ENCODE data around the gene UBQLN4. TPM values are rescaled to one million over a fixed set of nuclear protein-coding genes. Genes with fewer than 3 reads are reported as not detected.

Gene UBQLN4
- 35.8 and 38.4 TPM in 2 replicates for total RNA-seq (2014; rRNA removed; shearing (Covaris generic))

DNA sequence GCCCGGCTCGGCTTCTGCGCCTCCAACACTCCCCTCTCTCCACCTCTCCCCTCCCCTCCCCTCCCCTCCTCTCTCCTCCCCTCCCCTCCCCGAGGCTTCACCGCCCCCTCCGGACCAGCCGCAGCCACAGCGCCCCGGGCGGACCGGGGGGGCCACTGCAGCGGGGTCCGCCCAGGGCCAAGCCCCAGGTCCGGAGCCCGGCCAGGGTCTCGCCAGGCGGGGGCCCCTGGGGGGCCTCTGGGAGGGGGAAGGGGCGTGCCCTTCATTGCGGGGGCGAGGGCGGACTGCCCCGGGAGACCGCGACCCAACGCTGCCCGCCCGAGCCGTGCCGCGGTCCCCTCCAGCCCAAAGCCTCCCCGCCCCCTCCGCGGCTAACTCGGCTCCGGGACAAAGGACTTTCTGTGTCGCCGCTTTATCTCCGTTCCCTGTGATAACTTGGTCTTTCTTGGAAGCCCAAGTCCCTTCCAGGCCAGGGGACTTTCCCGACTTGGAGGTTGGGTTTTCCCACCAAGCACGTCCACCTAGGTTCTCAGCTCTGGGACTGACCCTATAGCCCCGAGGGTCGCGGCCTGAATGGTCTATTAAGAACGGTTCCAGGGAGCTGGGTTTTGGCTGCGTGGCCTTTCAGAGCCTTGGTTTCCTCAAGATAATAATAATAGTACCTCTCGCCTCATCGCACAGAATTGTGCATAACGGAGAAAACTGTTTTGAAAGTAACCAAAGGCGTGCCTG, at the start of gene UBQLN4:
Gene UBQLN4, minus strand, starts transcription at position 31 of the 732 bp plus-strand sequence. CDS start 97 bp downstream, outside the sequence.

GRCh38 chr1:156082309-156083091, 28.9 kb upstream of the UBQLN4 start, which contains the start of gene MEX3A:
TSS of gene MEX3A (minus strand) at chr1:156082465. CDS start at chr1:156081998, 467 bp downstream.

DNA sequence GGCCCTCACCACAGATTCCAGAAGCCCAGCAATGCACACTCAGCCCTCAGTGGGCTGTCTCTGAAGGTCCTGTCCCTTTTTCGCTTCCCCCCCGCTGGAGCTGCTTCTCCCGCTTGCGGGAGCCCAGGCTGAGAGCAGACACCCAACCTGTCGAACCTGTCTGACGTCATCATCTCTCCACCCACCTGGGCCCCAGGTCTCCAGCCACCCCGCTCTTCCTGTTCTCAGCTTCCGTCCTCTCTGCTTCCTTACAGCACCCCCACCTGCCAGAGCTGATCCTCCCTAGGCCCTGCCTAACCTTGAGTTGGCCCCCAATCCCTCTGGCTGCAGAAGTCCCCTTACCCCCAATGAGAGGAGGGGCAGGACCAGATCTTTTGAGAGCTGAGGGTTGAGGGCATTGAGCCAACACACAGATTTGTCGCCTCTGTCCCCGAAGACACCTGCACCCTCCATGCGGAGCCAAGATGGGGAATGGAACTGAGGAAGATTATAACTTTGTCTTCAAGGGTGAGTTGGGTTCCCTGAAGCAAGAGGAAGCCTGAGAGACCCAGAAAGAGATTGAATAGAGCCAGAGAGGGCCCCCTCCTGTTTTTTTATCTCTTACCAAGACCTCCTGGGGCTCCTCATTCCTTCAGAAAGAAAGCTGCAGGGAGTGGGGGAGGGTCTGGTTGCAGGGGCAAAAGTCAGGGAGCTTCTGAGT, 7.5 kb upstream of the UBQLN4 start, which contains the start of gene RAB25:
Gene RAB25, plus strand, starts transcription at position 224 of the 700 bp plus-strand sequence. Its CDS starts 241 bp downstream, at position 465.

DNA sequence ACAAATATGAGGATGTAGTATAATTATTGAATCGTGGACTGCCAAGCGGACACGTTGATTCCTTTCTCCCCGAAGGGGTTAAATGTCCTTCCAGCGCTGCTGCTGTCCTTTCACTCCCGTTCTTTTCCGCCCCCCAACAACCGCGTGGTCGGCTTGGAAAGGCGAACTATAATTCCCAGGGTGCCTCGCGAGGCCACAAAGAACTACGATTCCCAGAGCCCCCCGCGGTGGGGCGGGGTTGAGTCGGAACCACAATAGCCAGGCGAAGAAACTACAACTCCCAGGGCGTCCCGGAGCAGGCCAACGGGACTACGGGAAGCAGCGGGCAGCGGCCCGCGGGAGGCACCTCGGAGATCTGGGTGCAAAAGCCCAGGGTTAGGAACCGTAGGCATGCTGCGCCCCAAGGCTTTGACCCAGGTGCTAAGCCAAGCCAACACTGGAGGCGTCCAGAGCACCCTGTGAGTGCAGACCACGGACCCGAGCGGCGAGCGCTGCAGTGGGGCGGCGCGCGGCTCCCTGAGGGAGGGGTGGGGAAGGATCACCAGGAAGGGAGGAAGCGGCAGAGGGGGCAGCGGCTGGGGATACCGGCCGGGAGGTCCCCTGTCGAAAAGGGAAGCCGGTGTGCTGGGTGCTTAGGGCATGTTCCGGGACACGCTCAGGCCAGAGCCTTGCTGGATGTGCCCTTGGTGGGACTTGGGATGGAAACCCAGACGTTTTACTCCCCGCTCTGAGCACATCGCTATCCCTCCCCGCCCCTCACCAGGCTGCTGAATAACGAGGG, 1.1 kb upstream of the UBQLN4 start, which contains the start of gene LAMTOR2:
Gene LAMTOR2, plus strand, starts transcription at position 283 of the 781 bp plus-strand sequence. Its CDS starts 108 bp downstream, at position 391.

GRCh38 chr1:156020293-156021092, 33.1 kb downstream of the UBQLN4 start, which contains the start of gene SSR2:
TSS of gene SSR2 (minus strand) at chr1:156020951. CDS start at chr1:156020167, 784 bp downstream.

Other genes starting within 250 kb of the UBQLN4 start
- gene GON4L, start 196.6 kb downstream of the UBQLN4 start, total RNA-seq (2014; rRNA removed; shearing (Covaris generic)): 32.1 and 35.3 TPM in 2 replicates
- 18.9 and 20.1 TPM in 2 replicates for gene SYT11, start 194.2 kb downstream of the UBQLN4 start, total RNA-seq (2014; rRNA removed; shearing (Covaris generic))
- gene RIT1, start 142.4 kb downstream of the UBQLN4 start, total RNA-seq (2014; rRNA removed; shearing (Covaris generic)): 19.9 and 22.4 TPM in 2 replicates
- gene KHDC4, start 119.4 kb downstream of the UBQLN4 start, total RNA-seq (2014; rRNA removed; shearing (Covaris generic)): 72.3 and 110 TPM in 2 replicates
- gene RXFP4, start 112.2 kb downstream of the UBQLN4 start, total RNA-seq (2014; rRNA removed; shearing (Covaris generic)): not detected in 2 replicates
- 548 and 632 TPM in 2 replicates for gene ARHGEF2, start 75.3 kb downstream of the UBQLN4 start, total RNA-seq (2014; rRNA removed; shearing (Covaris generic))
- gene SSR2, start 32.8 kb downstream of the UBQLN4 start, total RNA-seq (2014; rRNA removed; shearing (Covaris generic)): 411 and 444 TPM in 2 replicates
- gene LAMTOR2, start 984 bp upstream of the UBQLN4 start, total RNA-seq (2014; rRNA removed; shearing (Covaris generic)): 104 and 106 TPM in 2 replicates
- not detected in 2 replicates for gene RAB25, start 7.4 kb upstream of the UBQLN4 start, total RNA-seq (2014; rRNA removed; shearing (Covaris generic))
- gene MEX3A, start 28.7 kb upstream of the UBQLN4 start, total RNA-seq (2014; rRNA removed; shearing (Covaris generic)): 6.8 and 11.9 TPM in 2 replicates
- gene LMNA, start 60.9 kb upstream of the UBQLN4 start, total RNA-seq (2014; rRNA removed; shearing (Covaris generic)): 1,986 and 2,053 TPM in 2 replicates
- gene SEMA4A, start 99.8 kb upstream of the UBQLN4 start, total RNA-seq (2014; rRNA removed; shearing (Covaris generic)): 0.11 and 0.29 TPM in 2 replicates
- 24.3 and 28.2 TPM in 2 replicates for gene SLC25A44, start 140.3 kb upstream of the UBQLN4 start, total RNA-seq (2014; rRNA removed; shearing (Covaris generic))
- gene PMF1, start 159.2 kb upstream of the UBQLN4 start, total RNA-seq (2014; rRNA removed; shearing (Covaris generic)): 129 and 131 TPM in 2 replicates
- 2.2 and 5.1 TPM in 2 replicates for gene BGLAP, start 188.4 kb upstream of the UBQLN4 start, total RNA-seq (2014; rRNA removed; shearing (Covaris generic))
- 20.0 and 20.7 TPM in 2 replicates for gene PAQR6, start 194.3 kb upstream of the UBQLN4 start, total RNA-seq (2014; rRNA removed; shearing (Covaris generic))
- gene SMG5, start 229.0 kb upstream of the UBQLN4 start, total RNA-seq (2014; rRNA removed; shearing (Covaris generic)): 93.9 and 103 TPM in 2 replicates
- 3.1 and 4.0 TPM in 2 replicates for gene TMEM79, start 230.5 kb upstream of the UBQLN4 start, total RNA-seq (2014; rRNA removed; shearing (Covaris generic))
- 86.4 and 110 TPM in 2 replicates for gene GLMP, start 241.9 kb upstream of the UBQLN4 start, total RNA-seq (2014; rRNA removed; shearing (Covaris generic))
- gene VHLL, start 245.5 kb upstream of the UBQLN4 start, total RNA-seq (2014; rRNA removed; shearing (Covaris generic)): 0.19 TPM in 1 of 2 replicates, not detected in the other

All from A375 (cell line).